Uterus (tissue), 4 donors: ENCODE measurements around the gene SPON2. TPM values are rescaled to one million over a fixed set of nuclear protein-coding genes. Genes with fewer than 3 reads are reported as not detected.

Source experiments
- DNase-seq, 2 donors: peaks; one replicate each; pipeline ENCODE4 v3.0.0-alpha.2; 2019 to 2020
- H3K27ac ChIP-seq, 2 donors: fragments of 200-600 bp; sonication (generic); 1 replicate in 1 of 2; 2 replicates in 1 of 2; pipeline ENCODE4 v1.5.1; 2016 to 2018
- H3K27me3 ChIP-seq, 2 donors: fragments of 200-600 bp; sonication (generic); one replicate each; pipeline ENCODE4 v1.5.1; 2018 to 2019; ENCODE audit warnings: control low read depth in 1 of 2
- H3K36me3 ChIP-seq, 2 donors: fragments of 200-600 bp; sonication (generic); one replicate each; pipeline ENCODE4 v1.5.1; 2019; ENCODE audit warnings: control low read depth in 1 of 2
- H3K4me1 ChIP-seq, 2 donors: fragments of 200-600 bp; sonication (generic); one replicate each; pipeline ENCODE4 v1.5.1; 2018 to 2019; ENCODE audit warnings: control low read depth in 1 of 2
- H3K4me3 ChIP-seq, 2 donors: fragments of 200-600 bp; sonication (generic); 1 replicate in 1 of 2; 2 replicates in 1 of 2; pipeline ENCODE4 v1.5.1; 2018 to 2019; ENCODE audit warnings: mild to moderate bottlenecking in 1 of 2
- H3K9me3 ChIP-seq, 2 donors: fragments of 200-600 bp; sonication (generic); one replicate each; pipeline ENCODE4 v1.5.1; 2019; ENCODE audit warnings: control low read depth in 1 of 2
- POLR2A ChIP-seq, 2 donors: fragments of 450-650 bp; IDR thresholded peaks; one replicate each; pipeline ENCODE4 v1.6.1; 2016; ENCODE audit warnings: antibody characterized with exemption in 2 of 2, mild to moderate bottlenecking in 1 of 2, moderate library complexity in 1 of 2
- intact Hi-C: fragments of 100-400 bp; cut with DNase I; formaldehyde crosslinking; loops from one replicate; pipeline ENCODE4 v1.15.1; 2023; ENCODE audit warnings: low total_unique reads
- total RNA-seq, 4 donors: library from RNA; depleted of rRNA in 3 of 4; stranded (reverse); fragments of >200 nt in 3 of 4; gene quantifications; one replicate each; pipeline versions ENCODE4 v1.1.0 to v1.2.4, GENCODE V29; 2014 to 2023
- TF ChIP-seq, protein P1 (sequence below), 4 experiments: fragments of 200-600 bp in 2 of 4; fragments of 450-650 bp in 2 of 4; sonication (generic) in 2 of 4; IDR thresholded peaks; one replicate each; pipeline ENCODE4 v1.5.1; 2016 to 2019; ENCODE audit warnings: antibody characterized with exemption in 4 of 4, mild to moderate bottlenecking in 2 of 4, moderate library complexity in 1 of 4
- donor health status: DM: yes; HTN: yes; CAD: no.

SPON2 gene
- total RNA-seq, 4 donors from 2014 or later, result 60.6 to 262 (median 115) TPM

DNA sequence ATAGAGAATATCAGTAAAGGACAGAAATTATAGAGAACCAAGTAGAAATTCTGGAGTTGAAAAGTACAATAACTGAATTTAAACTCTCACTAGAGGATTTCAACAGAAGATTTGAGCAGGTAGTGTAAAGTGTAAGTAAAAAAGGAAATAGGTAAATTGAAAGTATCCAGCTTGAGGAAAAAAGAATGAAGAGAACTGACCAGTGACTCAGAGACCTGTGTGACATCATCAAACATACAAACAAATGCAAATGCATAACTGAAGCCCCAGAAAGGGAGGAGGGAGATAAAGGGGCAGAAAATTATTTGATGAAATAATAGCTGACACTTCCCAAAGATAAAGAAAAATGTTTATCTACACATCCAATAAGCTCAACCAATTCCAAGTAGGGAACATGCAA lies 8.3 kb upstream of the SPON2 start:
- TF ChIP-seq POLR2A (IDR thresholded peaks at IDR 0.05), result no peak
- TF ChIP-seq, protein P1, sequence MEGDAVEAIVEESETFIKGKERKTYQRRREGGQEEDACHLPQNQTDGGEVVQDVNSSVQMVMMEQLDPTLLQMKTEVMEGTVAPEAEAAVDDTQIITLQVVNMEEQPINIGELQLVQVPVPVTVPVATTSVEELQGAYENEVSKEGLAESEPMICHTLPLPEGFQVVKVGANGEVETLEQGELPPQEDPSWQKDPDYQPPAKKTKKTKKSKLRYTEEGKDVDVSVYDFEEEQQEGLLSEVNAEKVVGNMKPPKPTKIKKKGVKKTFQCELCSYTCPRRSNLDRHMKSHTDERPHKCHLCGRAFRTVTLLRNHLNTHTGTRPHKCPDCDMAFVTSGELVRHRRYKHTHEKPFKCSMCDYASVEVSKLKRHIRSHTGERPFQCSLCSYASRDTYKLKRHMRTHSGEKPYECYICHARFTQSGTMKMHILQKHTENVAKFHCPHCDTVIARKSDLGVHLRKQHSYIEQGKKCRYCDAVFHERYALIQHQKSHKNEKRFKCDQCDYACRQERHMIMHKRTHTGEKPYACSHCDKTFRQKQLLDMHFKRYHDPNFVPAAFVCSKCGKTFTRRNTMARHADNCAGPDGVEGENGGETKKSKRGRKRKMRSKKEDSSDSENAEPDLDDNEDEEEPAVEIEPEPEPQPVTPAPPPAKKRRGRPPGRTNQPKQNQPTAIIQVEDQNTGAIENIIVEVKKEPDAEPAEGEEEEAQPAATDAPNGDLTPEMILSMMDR (IDR thresholded peaks at IDR 0.05), result no peak
- no peaks in the 10 kb centered on the region for H3K27me3 ChIP-seq
- peaks cover 0 to 5% of the 10 kb centered on the region in 2 donors for H3K4me1 ChIP-seq
- H3K27ac ChIP-seq, result no peak overlapping the region
- no peaks in the 10 kb centered on the region for H3K9me3 ChIP-seq
- intact Hi-C loops, result no loop called here
- no peaks in the 10 kb centered on the region for H3K36me3 ChIP-seq
- no peak overlapping the region for H3K4me3 ChIP-seq
- no peak for DNase-seq

DNA sequence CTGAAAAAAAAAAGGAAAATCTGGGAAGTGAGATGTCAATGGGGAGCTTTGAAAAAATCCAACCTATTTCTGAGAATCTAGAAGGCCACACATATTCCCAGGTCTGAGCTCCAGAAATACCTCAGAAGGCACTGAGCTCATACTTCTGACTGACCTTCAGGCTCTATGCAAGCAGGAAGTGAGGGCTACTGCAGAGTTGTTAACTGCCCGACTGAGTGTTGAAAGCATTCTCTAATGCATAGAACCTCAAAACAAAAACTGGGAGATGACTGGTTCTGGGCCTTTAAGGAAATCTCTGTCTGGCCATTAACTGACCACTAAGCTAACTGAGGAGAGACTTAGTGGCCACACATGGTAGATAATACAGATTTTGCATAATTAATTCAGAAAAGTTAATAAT lies 7.6 kb upstream of the SPON2 start:
- no peak overlapping the region for H3K4me3 ChIP-seq
- H3K27me3 ChIP-seq, result no peaks in the 10 kb centered on the region
- no peak overlapping the region for H3K27ac ChIP-seq
- H3K4me1 ChIP-seq, result peaks cover 0 to 5% of the 10 kb centered on the region in 2 donors
- no peak for DNase-seq
- no peaks in the 10 kb centered on the region for H3K9me3 ChIP-seq
- intact Hi-C loops, result no loop called here
- no peak for TF ChIP-seq POLR2A (IDR thresholded peaks at IDR 0.05)
- TF ChIP-seq, protein P1 (IDR thresholded peaks at IDR 0.05), result no peak
- H3K36me3 ChIP-seq, result no peaks in the 10 kb centered on the region

- Histone ChIP-seq H3K27me3 (no peaks in the 10 kb centered on the region), H3K27ac (peak overlapping the region in 1 of 2 donors; percentile 28), H3K4me3 (no peak overlapping the region), H3K9me3 (no peaks in the 10 kb centered on the region), H3K36me3 (no peaks in the 10 kb centered on the region), H3K4me1 (peaks cover 2 to 5% of the 10 kb centered on the region in 2 donors)
- intact Hi-C loops, result no loop called here
- DNase-seq, result no peak
- TF ChIP-seq, protein P1 (IDR thresholded peaks at IDR 0.05), result no peak
- TF ChIP-seq POLR2A (IDR thresholded peaks at IDR 0.05), result no peak
Observed at GRCh38 chr4:1179089-1179441, 6.7 kb upstream of the SPON2 start.

DNA sequence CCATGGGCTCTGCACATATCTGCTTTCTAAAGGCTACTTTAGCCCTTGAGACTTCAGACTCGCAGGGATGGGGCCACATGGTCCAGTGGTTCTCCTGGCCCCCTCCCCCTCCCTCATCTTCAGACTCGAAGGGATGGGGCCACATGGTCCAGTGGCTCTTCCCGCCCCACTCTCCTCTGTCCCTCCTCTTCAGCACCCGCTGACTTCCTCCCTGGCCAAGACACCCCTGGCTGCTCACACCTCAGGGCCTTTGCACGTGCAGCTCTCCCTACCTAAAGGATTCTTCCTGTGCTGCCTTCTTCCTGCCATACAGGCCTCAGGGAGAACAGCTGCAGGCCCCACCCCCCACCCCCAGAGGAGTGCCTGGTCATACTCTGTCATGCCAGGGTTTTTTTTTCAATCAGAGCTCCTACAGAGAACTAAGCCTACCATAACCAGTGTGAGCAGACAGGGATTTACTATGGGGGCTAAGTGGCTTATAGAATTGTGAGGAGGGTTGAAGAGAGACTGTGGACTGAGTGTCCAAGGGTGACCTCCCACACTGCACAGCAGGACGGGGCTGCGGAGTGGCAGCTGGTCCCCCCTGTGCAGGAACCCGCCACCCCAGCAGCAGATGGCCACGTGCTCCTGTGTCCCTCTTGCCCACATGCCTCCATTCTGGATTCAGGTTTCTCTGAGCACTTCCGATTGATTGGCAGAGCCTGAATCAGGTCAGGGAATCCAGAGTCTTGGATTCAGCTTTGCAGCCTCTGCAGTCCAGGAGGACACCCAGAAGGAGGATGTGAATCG lies 6.1 kb upstream of the SPON2 start:
- Histone ChIP-seq H3K27ac (peak overlapping the region in 1 of 2 donors; percentile 57), H3K4me3 (no peak overlapping the region), H3K9me3 (no peaks in the 10 kb centered on the region), H3K4me1 (peaks cover 5 to 7% of the 10 kb centered on the region in 2 donors), H3K36me3 (no peaks in the 10 kb centered on the region), H3K27me3 (no peaks in the 10 kb centered on the region)
- TF ChIP-seq POLR2A (IDR thresholded peaks at IDR 0.05), result no peak
- TF ChIP-seq, protein P1 (IDR thresholded peaks at IDR 0.05), result no peak
- intact Hi-C loops, result no loop called here
- DNase-seq, result no peak

DNA sequence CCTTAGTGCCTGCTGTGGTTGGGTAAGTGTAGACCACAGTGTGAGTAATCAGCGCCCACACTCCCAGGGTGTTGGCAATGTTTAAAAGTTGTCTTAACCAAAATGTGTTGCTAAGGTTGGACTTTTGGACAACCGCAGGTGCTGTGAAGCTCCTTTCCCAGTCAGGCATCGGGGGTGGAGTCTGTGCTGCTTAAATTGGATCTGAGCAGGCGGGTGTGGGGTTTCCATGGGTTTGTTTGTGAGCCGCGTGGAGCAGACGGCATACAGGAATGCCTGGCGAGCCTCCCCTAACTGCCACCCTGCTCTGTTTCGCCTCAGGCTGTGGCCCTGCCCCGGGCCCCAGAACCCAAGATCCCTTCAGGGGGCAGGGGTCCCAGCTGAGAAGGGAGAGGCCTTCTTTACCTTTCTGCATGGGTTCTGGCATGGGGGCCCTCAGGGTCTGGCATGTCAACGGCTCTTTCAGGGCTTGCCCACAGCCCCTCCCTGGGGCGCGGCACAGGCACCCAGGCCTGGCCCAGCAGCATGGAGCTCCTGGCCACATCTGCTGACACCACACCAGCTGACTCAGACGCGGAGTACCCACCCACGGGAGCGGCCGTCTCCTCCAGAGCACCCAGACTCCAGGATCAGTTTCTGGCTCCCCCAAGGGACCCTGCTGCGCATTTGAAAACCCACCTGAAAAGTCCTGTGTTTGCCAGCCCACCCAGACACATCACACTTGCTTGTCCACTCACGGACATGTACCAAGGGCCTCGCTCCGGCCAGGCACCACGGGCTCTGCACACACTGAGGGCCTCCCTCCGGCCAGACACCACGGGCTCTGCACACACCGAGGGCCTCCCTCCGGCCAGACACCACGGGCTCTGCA lies 5.1 kb upstream of the SPON2 start:
- Histone ChIP-seq H3K4me1 (peaks cover 7 to 9% of the 10 kb centered on the region in 2 donors), H3K27ac (peak overlapping the region; percentile 31 to 57), H3K27me3 (no peaks in the 10 kb centered on the region), H3K9me3 (no peaks in the 10 kb centered on the region), H3K4me3 (no peak overlapping the region), H3K36me3 (no peaks in the 10 kb centered on the region)
- TF ChIP-seq, protein P1 (IDR thresholded peaks at IDR 0.05), result no peak
- no peak for TF ChIP-seq POLR2A (IDR thresholded peaks at IDR 0.05)
- intact Hi-C loops, result no loop called here
- peak in 1 of 2 donors; percentile 16 for DNase-seq
